Neural cell (in vitro differentiated cells): ENCODE measurements around the gene SPOCK1. TPM values are rescaled to one million over a fixed set of nuclear protein-coding genes. Genes with fewer than 3 reads are reported as not detected.

ENCODE experiments used
- H2AFZ ChIP-seq: fragments of 200-600, 300-800 bp; sonication (generic), shearing (Covaris generic); 2 replicates; pipeline ENCODE4 v1.6.0; 2014; ENCODE audit warnings: low read depth, mild to moderate bottlenecking, antibody characterized with exemption, low read length, moderate library complexity
- H3F3A ChIP-seq: fragments of 200-600 bp; shearing (Covaris generic); 2 replicates; pipeline ENCODE4 v1.6.1; 2016; ENCODE audit warnings: mild to moderate bottlenecking, moderate library complexity, mixed read lengths, antibody characterized with exemption, low read length; ENCODE audit not compliant: insufficient read depth, poor library complexity, severe bottlenecking
- H3K27ac ChIP-seq: fragments of 200-600, 300-800 bp; sonication (generic), shearing (Covaris generic); 2 replicates; pipeline ENCODE4 v1.5.1; 2014; ENCODE audit warnings: mild to moderate bottlenecking, low read length, moderate library complexity
- H3K27me3 ChIP-seq: fragments of 300-800, 200-600 bp; sonication (generic), shearing (Covaris generic); 2 replicates; pipeline ENCODE4 v1.6.0; 2014; ENCODE audit warnings: mild to moderate bottlenecking, low read depth, low read length, moderate library complexity; ENCODE audit not compliant: insufficient read depth
- H3K36me3 ChIP-seq: fragments of 300-800, 200-600 bp; sonication (generic), shearing (Covaris generic); 2 replicates; pipeline ENCODE4 v1.5.1; 2014; ENCODE audit warnings: mild to moderate bottlenecking, antibody characterized with exemption, low read length, moderate library complexity; ENCODE audit not compliant: insufficient read depth
- H3K4me2 ChIP-seq: fragments of 300-800, 200-600 bp; sonication (generic), shearing (Covaris generic); 2 replicates; pipeline ENCODE4 v1.6.0; 2014; ENCODE audit warnings: mild to moderate bottlenecking, low read length
- H3K4me3 ChIP-seq: fragments of 300-800, 200-600 bp; sonication (generic), shearing (Covaris generic); 2 replicates; pipeline ENCODE4 v1.5.1; 2014; ENCODE audit warnings: mild to moderate bottlenecking, low read length, moderate library complexity
- H3K79me2 ChIP-seq: fragments of 200-600 bp; shearing (Covaris generic); replicated peaks from 2 replicates; pipeline ENCODE4 v1.6.0; 2014; ENCODE audit warnings: mild to moderate bottlenecking, low read length, moderate library complexity; ENCODE audit not compliant: insufficient read depth
- H3K9ac ChIP-seq: fragments of 300-800, 200-600 bp; sonication (generic), shearing (Covaris generic); 2 replicates; pipeline ENCODE4 v1.6.1; 2016; ENCODE audit warnings: mild to moderate bottlenecking, low read length, mixed read lengths
- H3K9me2 ChIP-seq: fragments of 200-600 bp; shearing (Covaris generic); 2 replicates; pipeline ENCODE4 v1.6.1; 2016; ENCODE audit warnings: mild to moderate bottlenecking, low read length, mixed read lengths; ENCODE audit not compliant: insufficient read depth
- H3K9me3 ChIP-seq: fragments of 200-600, 300-800 bp; sonication (generic), shearing (Covaris generic); 2 replicates; pipeline ENCODE4 v1.6.1; 2016; ENCODE audit warnings: mild to moderate bottlenecking, mixed run types, low read length, moderate library complexity, mixed read lengths
- H4K20me1 ChIP-seq: fragments of 200-600 bp; shearing (Covaris generic); 2 replicates; pipeline ENCODE4 v1.6.1; 2016; ENCODE audit warnings: mild to moderate bottlenecking, mixed run types; ENCODE audit not compliant: insufficient read depth
- CTCF ChIP-seq: fragments of 450-650 bp; IDR thresholded peaks from 2 replicates; pipeline ENCODE4 v1.5.1; 2014; ENCODE audit warnings: antibody characterized with exemption, mild to moderate bottlenecking, moderate library complexity; ENCODE audit not compliant: poor library complexity, severe bottlenecking
- EP300 ChIP-seq: fragments of 450-650 bp; conservative IDR thresholded peaks from 2 replicates; pipeline ENCODE4 v1.6.1; 2014; ENCODE audit warnings: antibody characterized with exemption, mild to moderate bottlenecking, moderate library complexity; ENCODE audit not compliant: poor library complexity, severe bottlenecking
- EZH2 ChIP-seq: fragments of 200-600, 300-800 bp; shearing (Covaris generic), sonication (generic); IDR thresholded peaks from 2 replicates; pipeline ENCODE4 v1.6.1; 2014; ENCODE audit warnings: antibody characterized with exemption, low read length, borderline replicate concordance, mild to moderate bottlenecking; ENCODE audit not compliant: insufficient read depth, poor library complexity, severe bottlenecking
- MXI1 ChIP-seq: fragments of 450-650 bp; conservative IDR thresholded peaks from 2 replicates; pipeline ENCODE4 v1.6.1; 2014; ENCODE audit warnings: antibody characterized with exemption, mild to moderate bottlenecking; ENCODE audit not compliant: poor library complexity, severe bottlenecking
- POLR2AphosphoS5 ChIP-seq: IDR thresholded peaks from 2 replicates; pipeline ENCODE4 v1.6.1; 2012
- RAD21 ChIP-seq: fragments of 450-650 bp; conservative IDR thresholded peaks from 2 replicates; pipeline ENCODE4 v1.6.1; 2014; ENCODE audit warnings: antibody characterized with exemption, mild to moderate bottlenecking, moderate library complexity
- REST ChIP-seq: IDR thresholded peaks from 2 replicates; pipeline ENCODE4 v1.6.1; 2012; ENCODE audit warnings: borderline replicate concordance
- SMC3 ChIP-seq: fragments of 450-650 bp; conservative IDR thresholded peaks from 2 replicates; pipeline ENCODE4 v1.6.1; 2014; ENCODE audit warnings: antibody characterized with exemption, mild to moderate bottlenecking, moderate library complexity; ENCODE audit not compliant: poor library complexity
- TAF1 ChIP-seq: IDR thresholded peaks from 2 replicates; pipeline ENCODE4 v1.6.1; 2012; ENCODE audit warnings: low read depth
- polyA plus RNA-seq: library from polyadenylated mRNA; depleted of rRNA; stranded (reverse); fragments of >200 nt; gene quantifications from 2 replicates; pipeline ENCODE4 v1.2.3, GENCODE V29; 2014

SPOCK1 gene
- polyA plus RNA-seq, 1 donor from 2014 or later: 33.6 TPM

- Histone ChIP-seq H3K4me2 (peak overlapping the region; percentile 35), H2AFZ (no peak overlapping the region), H3K9ac (peak overlapping the region; percentile 59), H3K27ac (peak overlapping the region; percentile 99), H3K4me3 (peak overlapping the region; percentile 60), H3K9me3 (no peaks in the 10 kb centered on the region), H3K79me2 (no peaks in the 10 kb centered on the region), H3K27me3 (no peaks in the 10 kb centered on the region), H3K36me3 (no peaks in the 10 kb centered on the region), H4K20me1 (no peaks in the 10 kb centered on the region), H3K9me2 (no peaks in the 10 kb centered on the region), H3F3A (peaks cover 6% of the 10 kb centered on the region)
- TF ChIP-seq REST: no peak
- no peak for TF ChIP-seq SMC3
- TF ChIP-seq TAF1: no peak
- no peak for TF ChIP-seq RAD21
- no peak for TF ChIP-seq CTCF
- TF ChIP-seq POLR2AphosphoS5: no peak
- TF ChIP-seq EZH2: no peak
- TF ChIP-seq MXI1: no peak
- TF ChIP-seq EP300: no peak
Measured at GRCh38 chr5:137145721-137146120, 353.4 kb downstream of the SPOCK1 start.

DNA sequence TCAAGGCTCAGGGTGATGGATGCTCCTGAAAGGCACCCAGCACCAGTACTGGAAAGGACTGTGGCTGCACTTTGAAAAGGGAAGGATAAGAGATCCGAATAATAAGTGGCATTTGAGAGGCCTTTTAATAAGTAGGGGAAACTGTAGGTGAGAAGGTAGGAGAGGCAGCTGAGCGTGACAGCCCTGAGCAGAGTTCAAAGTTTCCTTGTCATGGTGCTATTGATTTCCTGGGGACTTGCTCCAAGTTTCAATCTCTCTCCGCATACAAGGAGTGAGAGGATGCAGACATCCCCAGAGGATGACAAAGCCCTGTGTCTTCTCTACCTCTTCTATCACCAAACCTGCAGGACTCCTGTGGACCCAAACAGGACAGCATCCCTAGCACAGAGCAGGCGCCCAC lies 354.5 kb downstream of the SPOCK1 start:
- H3K4me3 ChIP-seq: no peak overlapping the region
- no peaks in the 10 kb centered on the region for H3K9me2 ChIP-seq
- H3F3A ChIP-seq: peaks cover 6% of the 10 kb centered on the region
- no peaks in the 10 kb centered on the region for H4K20me1 ChIP-seq
- H2AFZ ChIP-seq: no peak overlapping the region
- H3K9ac ChIP-seq: no peak overlapping the region
- no peak overlapping the region for H3K27ac ChIP-seq
- no peaks in the 10 kb centered on the region for H3K36me3 ChIP-seq
- no peaks in the 10 kb centered on the region for H3K27me3 ChIP-seq
- H3K4me2 ChIP-seq: no peak overlapping the region
- H3K79me2 ChIP-seq: no peaks in the 10 kb centered on the region
- TF ChIP-seq TAF1 (no peak), RAD21 (no peak), SMC3 (no peak), MXI1 (no peak), EP300 (no peak), REST (no peak), POLR2AphosphoS5 (no peak), CTCF (no peak)
- no peaks in the 10 kb centered on the region for H3K9me3 ChIP-seq
